Suprapubic skin (tissue), 4 donors: Measurements from ENCODE around the gene TAOK1. TPM values are rescaled to one million over a fixed set of nuclear protein-coding genes. Genes with fewer than 3 reads are reported as not detected.

Source experiments
- DNase-seq, 2 donors: peaks; one replicate each; pipeline ENCODE4 v3.0.0-alpha.2; 2019; ENCODE audit warnings: low spot score in 2 of 2
- H3K27ac ChIP-seq: fragments of 200-600 bp; sonication (generic); one replicate; pipeline ENCODE4 v1.5.1; 2019
- H3K27me3 ChIP-seq: fragments of 200-600 bp; sonication (generic); one replicate; pipeline ENCODE4 v1.5.1; 2019
- H3K36me3 ChIP-seq: fragments of 200-600 bp; sonication (generic); one replicate; pipeline ENCODE4 v1.5.1; 2019
- H3K4me1 ChIP-seq: fragments of 200-600 bp; sonication (generic); one replicate; pipeline ENCODE4 v1.5.1; 2019
- H3K4me3 ChIP-seq: fragments of 200-600 bp; sonication (generic); one replicate; pipeline ENCODE4 v1.5.1; 2019; ENCODE audit warnings: mild to moderate bottlenecking
- H3K9me3 ChIP-seq: fragments of 200-600 bp; sonication (generic); one replicate; pipeline ENCODE4 v1.5.1; 2019
- EP300 ChIP-seq: sonication (generic); formaldehyde crosslinking; IDR thresholded peaks from one replicate; pipeline ENCODE4 v1.6.1; 2017; ENCODE audit warnings: antibody characterized with exemption
- POLR2A ChIP-seq, 2 donors: fragments of 450-650 bp; IDR thresholded peaks; one replicate each; pipeline ENCODE4 v1.6.1; 2017; ENCODE audit warnings: antibody characterized with exemption in 2 of 2, mild to moderate bottlenecking in 2 of 2, moderate library complexity in 2 of 2
- POLR2AphosphoS5 ChIP-seq, 3 donors: sonication (generic); formaldehyde crosslinking; IDR thresholded peaks; one replicate each; pipeline ENCODE4 v1.6.1; 2017; ENCODE audit warnings: antibody characterized with exemption in 3 of 3
- WGBS: methylation state at CpG from one replicate; pipeline ENCODE4 v1.1.5; 2018; 5-methylcytosine and 5-hydroxymethylcytosine counted together
- total RNA-seq, 4 donors: library from RNA; depleted of rRNA; stranded (reverse); fragments of >200 nt; gene quantifications; one replicate each; pipeline ENCODE4 v1.1.0, GENCODE V29; 2016
- TF ChIP-seq, protein P1 (sequence below), 2 donors: fragments of 200-600 bp in 1 of 2; fragments of 450-650 bp in 1 of 2; sonication (generic) in 1 of 2; IDR thresholded peaks; one replicate each; pipeline ENCODE4 v1.5.1; 2016 to 2019; ENCODE audit warnings: antibody characterized with exemption in 2 of 2, mild to moderate bottlenecking in 1 of 2, moderate library complexity in 1 of 2

TAOK1 gene
- total RNA-seq, 4 donors from 2014 or later = 42.1 to 58.3 (median 51.2) TPM

DNA sequence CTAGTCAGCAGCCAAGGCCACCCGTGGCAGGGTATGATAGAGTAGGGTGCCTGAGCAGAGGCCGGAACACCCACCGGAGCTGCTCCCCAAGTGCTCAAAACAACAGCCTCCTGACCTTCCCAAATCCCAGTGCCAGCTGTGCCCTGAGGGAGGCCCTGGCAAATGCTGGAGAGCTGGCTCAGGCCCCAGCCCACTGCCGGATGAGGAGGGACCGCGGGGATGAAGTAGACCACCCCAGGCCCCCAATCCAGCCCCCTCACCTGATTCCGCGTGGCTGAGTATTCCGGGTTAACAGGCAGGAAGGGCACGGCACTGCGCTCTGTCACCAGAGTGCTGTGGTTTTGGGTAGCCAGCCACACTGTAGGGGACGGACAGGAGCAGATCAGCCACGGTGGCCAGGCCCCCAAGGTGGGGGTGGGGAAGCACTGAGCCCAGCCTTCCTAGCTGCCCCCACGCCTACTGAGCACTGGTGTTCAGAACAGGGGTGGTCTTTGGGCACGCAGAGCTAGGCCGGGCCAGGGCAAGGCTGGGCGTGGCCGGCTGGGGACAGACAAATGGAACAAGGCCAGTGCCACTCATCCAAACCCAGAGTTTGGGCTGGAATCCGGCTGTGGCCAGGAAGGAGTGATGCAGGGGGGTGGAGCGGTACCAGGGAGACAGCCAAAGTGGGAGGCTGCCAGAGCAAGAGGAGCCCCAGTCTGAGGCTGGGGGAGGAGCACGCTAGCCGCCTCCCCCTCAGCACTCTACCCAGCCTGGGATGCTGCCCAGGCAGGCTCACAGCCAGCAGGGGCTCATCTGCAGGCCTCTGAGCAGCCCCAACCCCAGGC lies 187.4 kb downstream of the TAOK1 start:
- no peak overlapping the region for H3K27ac ChIP-seq
- H3K4me3 ChIP-seq = no peak overlapping the region
- peaks cover 43% of the 10 kb centered on the region for H3K4me1 ChIP-seq
- WGBS = 38% methylated on average over 4 of the region's 22 CpGs
- TF ChIP-seq, protein P1, sequence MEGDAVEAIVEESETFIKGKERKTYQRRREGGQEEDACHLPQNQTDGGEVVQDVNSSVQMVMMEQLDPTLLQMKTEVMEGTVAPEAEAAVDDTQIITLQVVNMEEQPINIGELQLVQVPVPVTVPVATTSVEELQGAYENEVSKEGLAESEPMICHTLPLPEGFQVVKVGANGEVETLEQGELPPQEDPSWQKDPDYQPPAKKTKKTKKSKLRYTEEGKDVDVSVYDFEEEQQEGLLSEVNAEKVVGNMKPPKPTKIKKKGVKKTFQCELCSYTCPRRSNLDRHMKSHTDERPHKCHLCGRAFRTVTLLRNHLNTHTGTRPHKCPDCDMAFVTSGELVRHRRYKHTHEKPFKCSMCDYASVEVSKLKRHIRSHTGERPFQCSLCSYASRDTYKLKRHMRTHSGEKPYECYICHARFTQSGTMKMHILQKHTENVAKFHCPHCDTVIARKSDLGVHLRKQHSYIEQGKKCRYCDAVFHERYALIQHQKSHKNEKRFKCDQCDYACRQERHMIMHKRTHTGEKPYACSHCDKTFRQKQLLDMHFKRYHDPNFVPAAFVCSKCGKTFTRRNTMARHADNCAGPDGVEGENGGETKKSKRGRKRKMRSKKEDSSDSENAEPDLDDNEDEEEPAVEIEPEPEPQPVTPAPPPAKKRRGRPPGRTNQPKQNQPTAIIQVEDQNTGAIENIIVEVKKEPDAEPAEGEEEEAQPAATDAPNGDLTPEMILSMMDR (IDR thresholded peaks at IDR 0.05) = no peak
- no peak for TF ChIP-seq POLR2AphosphoS5 (IDR thresholded peaks at IDR 0.05)
- no peak for TF ChIP-seq EP300
- no peak for TF ChIP-seq POLR2A (IDR thresholded peaks at IDR 0.05)
- H3K9me3 ChIP-seq = no peaks in the 10 kb centered on the region
- DNase-seq = peak in 1 of 2 donors; percentile 76
- no peaks in the 10 kb centered on the region for H3K27me3 ChIP-seq
- H3K36me3 ChIP-seq = peaks cover 69% of the 10 kb centered on the region

GRCh38 chr17:29578626-29579485 lies 188.7 kb downstream of the TAOK1 start:
- no peak overlapping the region for H3K27ac ChIP-seq
- peaks cover 48% of the 10 kb centered on the region for H3K4me1 ChIP-seq
- WGBS = 90% methylated on average over 13 of the region's 14 CpGs
- peaks cover 64% of the 10 kb centered on the region for H3K36me3 ChIP-seq
- no peak for DNase-seq
- no peak overlapping the region for H3K4me3 ChIP-seq
- H3K9me3 ChIP-seq = no peaks in the 10 kb centered on the region
- no peaks in the 10 kb centered on the region for H3K27me3 ChIP-seq
- no peak for TF ChIP-seq POLR2AphosphoS5 (IDR thresholded peaks at IDR 0.05)
- no peak for TF ChIP-seq POLR2A (IDR thresholded peaks at IDR 0.05)
- TF ChIP-seq, protein P1 (IDR thresholded peaks at IDR 0.05) = no peak
- TF ChIP-seq EP300 = no peak

DNA sequence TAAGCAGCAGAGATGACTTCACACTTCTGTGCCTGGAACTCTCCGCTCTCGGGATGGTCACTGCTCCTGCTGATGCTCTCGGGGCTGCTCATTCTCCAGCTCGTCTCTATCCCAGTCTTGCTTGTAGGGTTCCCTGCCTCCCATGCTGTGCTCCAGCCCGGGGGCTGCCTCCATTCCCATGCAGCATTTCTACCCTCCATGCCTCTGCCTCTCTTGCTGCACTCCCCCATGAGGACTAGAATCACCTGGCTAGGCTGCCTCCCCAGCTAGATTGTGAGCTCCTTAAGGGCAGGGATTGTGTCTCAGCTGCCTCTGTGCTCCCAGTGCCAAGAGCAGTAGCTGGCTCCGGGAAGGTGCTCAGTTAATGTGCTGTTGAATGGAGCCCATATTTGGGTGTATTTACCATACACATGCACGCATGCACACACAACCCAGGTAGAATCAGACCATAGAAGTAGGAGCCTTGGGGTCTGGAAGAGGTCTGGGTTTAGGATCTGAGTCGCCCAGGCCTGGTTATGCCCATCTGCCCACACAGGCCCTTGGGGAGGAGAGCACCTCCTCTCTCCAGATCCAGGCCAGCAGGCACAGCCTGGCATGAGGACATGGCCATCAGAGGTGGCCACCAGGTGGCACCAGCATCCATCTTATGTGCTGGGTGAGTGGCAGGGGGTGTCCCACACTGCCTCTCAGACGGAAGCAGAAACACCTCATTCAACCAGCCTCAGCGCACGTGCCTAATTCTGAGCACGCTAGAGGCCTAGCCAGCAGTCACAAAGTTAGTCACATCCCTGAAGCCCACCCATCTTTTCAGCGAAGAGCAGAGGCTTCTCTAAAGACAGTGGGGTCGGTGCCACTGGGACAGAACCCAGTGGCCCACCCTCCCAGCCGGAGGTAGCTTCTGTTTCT lies 190.0 kb downstream of the TAOK1 start:
- WGBS = 56% methylated on average over 14 of the region's 15 CpGs
- Histone ChIP-seq H3K27ac (no peak overlapping the region), H3K4me1 (peaks cover 61% of the 10 kb centered on the region), H3K9me3 (no peaks in the 10 kb centered on the region), H3K4me3 (no peak overlapping the region), H3K27me3 (no peaks in the 10 kb centered on the region), H3K36me3 (peaks cover 53% of the 10 kb centered on the region)
- peak; percentile 86 to 89 for DNase-seq
- TF ChIP-seq, protein P1 (IDR thresholded peaks at IDR 0.05) = peak; percentile 88 to 89
- TF ChIP-seq POLR2AphosphoS5 (IDR thresholded peaks at IDR 0.05) (peak in 2 of 3 donors; percentile 55 to 63), POLR2A (IDR thresholded peaks at IDR 0.05) (no peak), EP300 (no peak)

GRCh38 chr17:29581583-29582253 lies 191.6 kb downstream of the TAOK1 start:
- Histone ChIP-seq H3K4me1 (peaks cover 76% of the 10 kb centered on the region), H3K4me3 (no peak overlapping the region), H3K9me3 (no peaks in the 10 kb centered on the region), H3K27me3 (no peaks in the 10 kb centered on the region), H3K27ac (peak overlapping the region; percentile 47), H3K36me3 (peaks cover 37% of the 10 kb centered on the region)
- peak in 1 of 2 donors; percentile 67 for DNase-seq
- 46% methylated on average over 8 of the region's 20 CpGs for WGBS
- TF ChIP-seq POLR2A (IDR thresholded peaks at IDR 0.05) (no peak), EP300 (no peak), POLR2AphosphoS5 (IDR thresholded peaks at IDR 0.05) (no peak)
- TF ChIP-seq, protein P1 (IDR thresholded peaks at IDR 0.05) = no peak
